ENCODE data around the gene SEMA4A.
"Not testable (repeated sequence)": the region's sequence is repeated elsewhere in the genome, so short reads cannot be mapped to it uniquely, and the experiment has no call there.

SEMA4A gene

DNA sequence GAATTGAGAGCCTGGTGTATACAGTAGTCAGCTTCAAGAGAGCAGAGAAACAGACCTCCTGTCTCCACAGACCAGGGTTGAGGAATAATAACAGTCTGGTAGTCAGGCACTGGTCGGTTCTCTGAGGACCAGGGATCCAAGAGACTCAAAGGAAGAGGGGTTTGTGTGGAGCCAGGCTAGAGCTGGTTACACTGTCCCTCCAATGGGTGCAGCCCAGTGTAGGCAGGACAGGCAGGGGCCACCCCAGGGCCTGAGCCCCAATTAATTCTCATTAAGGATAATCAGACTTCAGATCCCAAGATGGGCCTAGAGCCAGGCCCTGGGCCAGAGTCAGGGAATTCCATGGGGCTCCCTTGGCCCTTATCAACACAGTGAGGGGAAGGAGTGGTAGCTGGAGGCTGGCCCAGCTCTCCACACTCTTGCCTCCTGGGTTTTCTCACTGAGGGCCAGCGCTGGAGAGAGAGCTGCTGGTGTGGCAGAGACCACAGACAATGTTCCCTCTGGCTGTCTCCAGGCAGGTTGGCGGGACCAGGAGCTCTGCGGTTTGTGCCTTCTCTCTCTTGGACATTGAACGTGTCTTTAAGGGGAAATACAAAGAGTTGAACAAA is 9.1 kb downstream of the SEMA4A start:
- DNase-seq, result no peak

DNA sequence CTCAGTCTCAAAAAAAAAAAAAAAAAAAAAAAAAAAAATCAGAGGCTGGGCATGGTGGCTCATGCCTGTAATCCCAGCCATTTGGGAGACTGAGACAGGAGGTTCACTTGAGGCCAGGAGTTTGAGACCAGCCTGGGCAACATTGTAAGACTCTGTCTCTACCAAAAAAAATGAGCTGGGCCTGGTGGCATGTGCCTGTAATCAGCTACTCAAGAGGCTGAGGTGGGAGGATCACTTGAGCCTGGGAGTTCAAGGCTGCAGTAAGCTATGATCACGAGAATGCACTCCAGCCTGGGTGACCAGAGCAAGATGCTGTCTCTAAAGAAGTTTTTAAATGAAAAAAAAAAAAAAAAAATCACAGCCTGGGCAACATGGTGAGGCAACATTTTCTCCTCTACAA is 10.3 kb downstream of the SEMA4A start:
- no peak for DNase-seq

DNA sequence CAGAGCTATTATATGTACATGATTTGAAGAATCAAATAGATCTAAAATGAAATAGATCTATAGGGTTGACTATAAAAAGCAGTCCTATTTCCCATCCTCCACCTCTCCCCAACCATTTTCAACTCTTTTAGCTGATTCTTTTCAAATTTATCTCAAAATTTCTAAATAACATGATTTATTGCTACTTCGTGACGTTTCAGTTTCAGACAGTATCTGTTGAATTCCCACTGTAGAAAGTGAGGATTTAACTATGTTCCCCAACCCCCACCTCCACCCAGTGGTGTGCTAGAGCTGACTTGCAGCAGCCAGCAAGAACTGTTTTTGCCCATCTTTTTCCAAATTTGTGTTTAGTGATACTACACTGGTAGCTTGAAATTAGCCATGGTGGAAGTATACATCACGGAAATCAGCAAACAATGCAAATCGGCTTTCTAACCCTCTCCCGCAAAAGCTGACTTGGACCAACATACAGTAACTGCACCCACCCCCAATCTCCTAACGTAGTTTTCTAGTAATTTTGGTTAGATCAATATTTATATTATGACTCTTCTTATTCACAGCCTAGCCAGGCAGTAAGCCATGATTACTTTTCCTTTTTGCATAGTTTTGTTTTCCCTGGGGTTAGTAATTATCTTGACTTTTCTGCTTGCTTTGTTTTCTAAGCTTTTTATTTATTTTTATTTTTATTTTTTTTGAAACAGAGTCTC is 10.9 kb downstream of the SEMA4A start:
- DNase-seq, result no peak

DNA sequence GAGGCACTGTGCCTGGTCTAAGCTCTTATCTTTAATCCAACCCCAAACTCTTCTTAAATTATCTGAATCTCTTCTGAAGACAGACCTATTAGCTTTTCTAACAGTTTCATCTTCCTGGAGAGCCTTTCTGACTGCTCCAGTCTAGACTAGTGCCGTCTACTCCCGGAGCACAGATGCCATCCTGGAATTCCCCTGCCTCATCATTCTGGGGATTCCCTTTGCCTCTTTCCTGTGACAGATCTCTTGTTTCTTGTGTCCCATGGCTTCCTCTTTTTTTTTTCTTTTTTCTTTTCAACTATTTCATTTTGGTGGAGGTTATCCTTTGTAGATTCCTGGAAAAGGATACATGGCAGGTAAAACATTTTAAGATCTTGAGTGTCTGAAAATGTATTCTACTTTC is 11.7 kb downstream of the SEMA4A start:
- no peak for DNase-seq

DNA sequence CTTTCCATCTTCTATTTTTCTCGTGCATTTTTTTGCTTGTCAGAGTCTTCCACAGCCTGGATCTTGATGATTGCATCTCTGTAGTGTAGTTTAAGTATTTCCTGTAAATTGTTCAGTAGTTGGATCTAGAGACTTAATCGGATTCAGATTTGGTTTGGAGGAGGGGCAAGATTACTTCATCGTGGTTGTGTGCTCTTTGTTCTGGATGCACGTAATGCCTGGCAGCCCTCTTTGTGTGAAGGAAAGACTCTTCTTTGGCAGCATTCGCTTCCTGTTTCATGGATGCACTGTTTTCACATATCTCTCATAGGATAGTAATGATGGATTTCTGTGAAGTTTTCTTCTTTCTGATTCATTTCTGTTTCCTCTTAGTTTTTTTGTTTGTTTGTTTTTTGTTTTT is 14.2 kb downstream of the SEMA4A start:
- no peak for DNase-seq

- no peak for DNase-seq
These were observed 19.5 kb downstream of the SEMA4A start for GRCh38 chr1:156172696-156173470.

- DNase-seq, result no peak
These were observed 23.3 kb downstream of the SEMA4A start for GRCh38 chr1:156176610-156177210.

DNA sequence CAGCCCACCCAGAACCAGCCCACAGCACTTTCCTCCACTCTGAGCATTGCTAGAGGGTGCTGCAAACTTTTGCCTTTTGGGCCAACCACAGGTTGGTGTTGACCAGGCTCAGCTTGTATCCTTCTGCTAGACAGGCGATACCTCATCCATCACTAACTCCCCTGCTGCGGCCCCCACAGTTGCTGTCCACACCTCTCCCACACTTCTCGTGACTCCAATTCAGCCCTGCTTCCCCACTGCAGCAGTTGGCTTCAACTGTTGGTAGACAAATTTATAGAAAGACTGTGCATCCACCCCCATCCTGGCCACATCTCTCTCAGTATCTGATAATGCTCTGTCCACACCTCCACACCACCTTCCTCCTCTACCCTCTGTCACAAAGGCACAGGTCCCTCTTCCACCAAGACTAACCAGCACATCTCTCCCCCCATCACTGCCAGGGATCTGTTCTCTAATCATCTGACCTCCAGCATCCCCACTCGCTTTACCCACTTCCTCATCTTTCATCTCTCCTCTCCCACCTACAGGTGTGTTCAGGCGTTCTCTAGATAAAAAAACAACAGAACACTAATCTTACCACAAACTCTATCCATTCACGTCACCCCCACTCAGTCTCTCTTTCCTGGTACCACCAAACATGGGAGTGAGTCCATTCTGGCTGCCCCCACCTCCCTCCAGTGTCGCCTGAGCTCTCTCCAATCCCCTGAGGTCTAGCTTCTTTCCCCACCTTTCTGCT is 24.7 kb downstream of the SEMA4A start:
- DNase-seq, result no peak

DNA sequence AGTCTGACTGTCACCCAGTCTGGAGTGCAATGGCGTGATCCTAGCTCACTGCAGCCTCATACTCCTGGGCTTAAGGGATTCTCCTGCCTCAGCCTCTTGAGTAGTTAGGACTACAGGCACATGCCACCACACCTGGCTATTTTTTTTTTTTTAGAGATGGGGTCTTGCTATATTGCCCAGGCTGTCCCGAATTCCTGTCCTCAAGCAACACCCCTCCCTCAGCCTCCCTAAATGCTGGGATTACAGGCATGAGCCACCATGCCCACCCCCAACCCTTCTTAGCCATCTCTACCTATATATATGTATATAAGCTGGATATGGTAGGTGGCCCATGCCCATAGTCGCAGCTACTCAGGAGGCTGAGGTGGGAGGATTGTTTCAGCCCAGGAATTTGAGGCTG is 27.1 kb downstream of the SEMA4A start:
- DNase-seq, result no peak

GRCh38 chr1:156181391-156181924 is 28.1 kb downstream of the SEMA4A start:
- not testable (repeated sequence) for DNase-seq

DNA sequence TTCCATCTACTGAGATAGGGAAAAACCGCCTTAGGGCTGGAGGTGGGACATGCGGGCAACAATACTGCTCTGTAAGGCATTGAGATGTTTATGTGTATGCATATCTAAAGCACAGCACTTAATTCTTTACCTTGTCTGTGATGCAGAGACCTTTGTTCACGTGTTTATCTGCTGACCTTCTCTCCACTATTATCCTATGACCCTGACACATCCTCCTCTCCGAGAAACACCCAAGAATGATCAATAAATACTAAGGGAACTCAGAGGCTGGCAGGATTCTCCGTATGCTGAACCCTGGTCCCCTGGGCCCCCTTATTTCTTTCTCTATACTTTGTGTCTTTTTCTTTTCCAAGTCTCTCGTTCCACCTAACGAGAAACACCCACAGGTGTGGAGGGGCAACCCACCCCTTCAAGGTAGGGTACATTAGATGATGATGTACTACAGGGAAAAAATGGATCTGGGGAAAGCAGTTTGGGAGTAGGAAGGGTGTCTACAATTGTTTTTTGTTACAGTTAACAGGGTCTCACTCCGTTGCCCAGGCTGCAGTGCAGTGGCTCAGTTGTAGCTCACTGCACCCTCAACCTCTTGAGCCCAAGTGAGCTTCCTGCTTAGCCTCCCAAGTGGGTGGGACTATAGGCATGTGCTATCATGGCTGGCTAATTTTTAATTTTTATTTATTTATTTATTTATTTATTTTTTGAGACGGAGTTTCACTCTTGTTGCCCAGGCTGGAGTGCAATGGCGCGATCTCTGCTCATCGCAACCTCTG is 28.8 kb downstream of the SEMA4A start:
- not testable (repeated sequence) for DNase-seq

- not testable (repeated sequence) for DNase-seq
These were observed 33.2 kb downstream of the SEMA4A start for GRCh38 chr1:156186347-156187177.

- not testable (repeated sequence) for DNase-seq
These were observed 36.9 kb downstream of the SEMA4A start for GRCh38 chr1:156190265-156190664.

DNA sequence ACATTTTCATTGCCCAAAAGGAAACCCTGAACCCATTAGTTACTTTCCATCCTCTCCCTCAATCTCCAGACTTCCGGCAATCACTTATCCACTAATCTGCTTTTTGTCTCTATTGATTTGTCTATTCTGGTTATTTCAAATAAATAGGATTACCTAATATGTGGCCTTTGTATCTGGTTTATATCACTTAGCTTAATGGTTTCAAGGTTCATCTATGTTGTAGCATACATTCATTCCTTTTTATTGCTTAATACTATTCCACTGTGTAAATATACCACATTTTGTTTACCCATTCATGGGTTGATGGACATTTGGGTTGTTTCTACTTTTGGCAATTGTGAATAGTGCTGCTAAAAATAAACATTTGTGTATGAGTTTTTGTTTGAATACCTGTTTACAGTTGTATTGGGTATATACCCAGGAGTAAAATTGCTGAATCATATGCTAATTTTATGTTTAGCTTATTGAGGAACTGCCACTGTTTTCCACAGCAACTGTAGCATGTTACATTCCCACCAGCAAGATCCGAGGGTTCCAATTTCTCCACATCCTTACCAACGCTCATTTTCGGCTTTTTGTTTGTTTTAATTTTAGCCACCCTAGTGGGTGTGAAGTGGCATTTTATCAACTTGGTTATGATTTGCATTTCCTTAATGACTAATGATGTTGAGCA is 38.0 kb downstream of the SEMA4A start:
- no peak for DNase-seq

DNA sequence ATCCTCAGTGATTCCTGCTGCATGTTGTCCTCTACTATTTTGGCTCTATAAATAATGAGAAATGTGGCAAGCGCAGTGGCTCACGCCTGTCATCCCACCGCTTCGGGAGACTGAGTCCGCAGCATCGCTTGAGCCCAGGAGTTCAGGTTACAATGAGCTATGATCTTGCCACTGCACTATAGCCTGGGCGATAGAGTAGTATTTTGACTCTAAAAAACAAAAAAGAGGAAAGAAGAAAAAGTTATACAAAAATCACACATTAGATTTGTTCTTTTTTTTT is 39.8 kb downstream of the SEMA4A start:
- no peak for DNase-seq

DNA sequence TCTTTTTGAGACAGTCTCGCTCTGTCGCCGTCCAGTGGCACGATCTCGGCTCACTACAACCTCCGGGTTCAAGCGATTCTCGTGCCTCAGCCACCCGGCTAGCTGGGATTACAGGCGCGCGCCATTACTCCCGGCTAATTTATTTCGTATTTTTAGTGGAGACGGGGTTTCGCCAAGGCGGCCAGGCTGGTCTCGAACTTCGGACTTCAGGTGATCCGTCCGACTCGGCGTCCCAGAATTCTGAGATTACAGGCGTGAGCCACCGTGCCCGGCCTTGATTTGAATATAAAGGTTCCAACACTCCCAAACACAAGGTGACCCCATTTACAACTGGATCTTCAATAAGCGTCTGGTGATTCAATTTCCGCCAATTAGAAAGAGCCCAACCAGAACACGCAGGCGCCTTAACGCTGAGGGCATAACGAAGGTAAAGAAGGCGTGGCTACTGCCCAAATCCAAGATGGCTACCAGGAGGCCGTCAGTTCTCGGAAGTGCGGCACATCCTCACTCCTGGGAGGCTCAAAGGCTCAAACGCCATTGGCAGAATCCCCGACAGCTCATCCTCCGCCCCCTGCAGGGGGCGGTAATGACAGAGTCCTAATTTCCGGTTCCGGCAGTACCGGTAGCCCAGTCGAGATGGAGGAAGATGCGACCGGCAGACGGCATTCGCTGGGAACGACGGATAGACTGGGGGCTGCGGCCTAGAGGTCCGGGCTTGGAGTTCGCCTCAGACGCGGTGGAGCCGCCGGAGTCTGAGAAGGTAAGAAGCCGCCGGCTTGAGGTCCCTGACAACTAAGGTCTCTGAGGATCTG is 40.3 kb downstream of the SEMA4A start, which contains the start of gene SLC25A44:
TSS of gene SLC25A44 (plus strand) at position 617 of the 812 bp plus-strand sequence. CDS start 5,744 bp downstream, outside the sequence.
- peak; percentile 88 to 93 for DNase-seq

- no peak for DNase-seq
These were observed 40.9 kb downstream of the SEMA4A start for GRCh38 chr1:156194300-156194652.

- no peak for DNase-seq
These were observed 42.5 kb downstream of the SEMA4A start for GRCh38 chr1:156195853-156196252.

DNA sequence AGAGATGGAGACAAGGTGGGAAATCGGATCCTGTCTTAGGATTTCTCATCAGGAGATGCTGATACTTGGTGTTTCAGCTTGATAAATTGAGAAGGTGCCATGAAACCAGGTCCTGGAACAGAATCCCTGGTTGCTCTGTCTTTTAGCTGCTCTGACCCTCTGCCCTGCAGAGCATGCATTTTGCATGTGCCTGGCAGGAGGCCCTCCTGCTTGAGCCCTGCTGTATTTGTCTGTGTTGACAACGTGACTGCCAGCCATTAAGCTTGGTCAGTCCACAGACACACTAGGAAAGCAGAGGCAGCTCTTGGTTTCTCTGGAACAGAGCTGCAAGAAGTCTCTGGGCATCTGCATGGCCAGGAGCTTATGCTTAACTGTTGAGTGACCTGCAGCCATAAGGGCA is 43.1 kb downstream of the SEMA4A start:
- DNase-seq, result no peak

Measured in SW 1271 (cell line).